ENCODE data around the gene UGT2B17. TPM values are rescaled to one million over a fixed set of nuclear protein-coding genes. Genes with fewer than 3 reads are reported as not detected.
"Not testable (repeated sequence)": the region's sequence is repeated elsewhere in the genome, so short reads cannot be mapped to it uniquely, and the experiment has no call there.

The UGT2B17 gene
- total RNA-seq = not detected

- DNase-seq = no peak
Observed at GRCh38 chr4:68576272-68577125, at the start of gene UGT2B17. TSS of gene UGT2B17 (minus strand) at chr4:68576322. CDS start at chr4:68568484, 7,838 bp downstream.

GRCh38 chr4:68622731-68623130 lies 46.6 kb upstream of the UGT2B17 start:
- DNase-seq = not testable (repeated sequence)

- no peak for DNase-seq
Observed at GRCh38 chr4:68617003-68617698, 41.0 kb upstream of the UGT2B17 start.

- DNase-seq = no peak
Observed at GRCh38 chr4:68615699-68616422, 39.7 kb upstream of the UGT2B17 start.

- no peak for DNase-seq
Observed at GRCh38 chr4:68613752-68614151, 37.6 kb upstream of the UGT2B17 start.

GRCh38 chr4:68606240-68606639 lies 30.1 kb upstream of the UGT2B17 start:
- DNase-seq = no peak

- no peak for DNase-seq
Observed at GRCh38 chr4:68599150-68599549, 23.0 kb upstream of the UGT2B17 start.

- no peak for DNase-seq
Observed at GRCh38 chr4:68597482-68597881, 21.4 kb upstream of the UGT2B17 start.

- DNase-seq = no peak
Observed at GRCh38 chr4:68594678-68595077, 18.6 kb upstream of the UGT2B17 start.

GRCh38 chr4:68593112-68593511 lies 17.0 kb upstream of the UGT2B17 start:
- DNase-seq = no peak

GRCh38 chr4:68592673-68593072 lies 16.6 kb upstream of the UGT2B17 start:
- no peak for DNase-seq

GRCh38 chr4:68591204-68591603 lies 15.1 kb upstream of the UGT2B17 start:
- no peak for DNase-seq

GRCh38 chr4:68589790-68590189 lies 13.7 kb upstream of the UGT2B17 start:
- no peak for DNase-seq

GRCh38 chr4:68582339-68582717 lies 6.2 kb upstream of the UGT2B17 start:
- DNase-seq = no peak

GRCh38 chr4:68581383-68582338 lies 5.5 kb upstream of the UGT2B17 start:
- DNase-seq = no peak

- no peak for DNase-seq
Observed at GRCh38 chr4:68577590-68577989, 1.5 kb upstream of the UGT2B17 start.

GRCh38 chr4:68575636-68576035 lies 486 bp downstream of the UGT2B17 start:
- DNase-seq = not testable (repeated sequence)

GRCh38 chr4:68575081-68575480 lies 1.0 kb downstream of the UGT2B17 start:
- no peak for DNase-seq

- no peak for DNase-seq
Observed at GRCh38 chr4:68572653-68573170, 3.4 kb downstream of the UGT2B17 start.

GRCh38 chr4:68570122-68570507 lies 6.0 kb downstream of the UGT2B17 start:
- no peak for DNase-seq

- no peak for DNase-seq
Observed at GRCh38 chr4:68569466-68570121, 6.5 kb downstream of the UGT2B17 start.

Data from skin of body (tissue), 2 donors.